ENCODE data around the gene ZBTB18.

The ZBTB18 gene

GRCh38 chr1:244104309-244105060 lies 53.4 kb downstream of the ZBTB18 start:
- ChIA-PET CTCF (no interaction called here), POLR2A (no interaction called here)
- DNase-seq (ENCODE audit: extremely low spot score) = no peak
- TF ChIP-seq PKNOX1 (IDR thresholded peaks at IDR 0.05) = no peak
- no peak for TF ChIP-seq L3MBTL2 (conservative IDR thresholded peaks at IDR 0.05)
- TF ChIP-seq BHLHE40 (IDR thresholded peaks at IDR 0.05; ENCODE audit: borderline replicate concordance) = no peak
- TF ChIP-seq NFRKB (IDR thresholded peaks at IDR 0.05) = no peak
- no peak for TF ChIP-seq ELF4 (IDR thresholded peaks at IDR 0.05)
- TF ChIP-seq FOXM1 (IDR thresholded peaks at IDR 0.05; ENCODE audit: borderline replicate concordance) = no peak
- no peak for TF ChIP-seq FOXK2 (IDR thresholded peaks at IDR 0.05)
- no peak for TF ChIP-seq ARNT (IDR thresholded peaks at IDR 0.05)

GRCh38 chr1:244106176-244106575 lies 55.1 kb downstream of the ZBTB18 start:
- DNase-seq (ENCODE audit: extremely low spot score) = no peak
- CTCF ChIA-PET = interaction anchor here (1.0 kb wide), 1 partner anchor 15 kb away, joined by 3 read pairs; no protein-coding TSS in a partner anchor
- POLR2A ChIA-PET = no interaction called here
- TF ChIP-seq BHLHE40 (IDR thresholded peaks at IDR 0.05; ENCODE audit: borderline replicate concordance) (no peak), FOXK2 (IDR thresholded peaks at IDR 0.05) (no peak), SP1 (IDR thresholded peaks at IDR 0.05) (no peak), TARDBP (IDR thresholded peaks at IDR 0.05) (no peak), ARNT (IDR thresholded peaks at IDR 0.05) (no peak), ELF4 (IDR thresholded peaks at IDR 0.05) (no peak), LEF1 (IDR thresholded peaks at IDR 0.05; ENCODE audit: borderline replicate concordance) (no peak), PKNOX1 (IDR thresholded peaks at IDR 0.05) (no peak), L3MBTL2 (conservative IDR thresholded peaks at IDR 0.05) (no peak), FOXM1 (IDR thresholded peaks at IDR 0.05; ENCODE audit: borderline replicate concordance) (no peak), ZNF384 (IDR thresholded peaks at IDR 0.05) (no peak)
